ENCODE data around the gene KASH5.
"Not testable (repeated sequence)": the region's sequence is repeated elsewhere in the genome, so short reads cannot be mapped to it uniquely, and the experiment has no call there.

KASH5 gene

DNA sequence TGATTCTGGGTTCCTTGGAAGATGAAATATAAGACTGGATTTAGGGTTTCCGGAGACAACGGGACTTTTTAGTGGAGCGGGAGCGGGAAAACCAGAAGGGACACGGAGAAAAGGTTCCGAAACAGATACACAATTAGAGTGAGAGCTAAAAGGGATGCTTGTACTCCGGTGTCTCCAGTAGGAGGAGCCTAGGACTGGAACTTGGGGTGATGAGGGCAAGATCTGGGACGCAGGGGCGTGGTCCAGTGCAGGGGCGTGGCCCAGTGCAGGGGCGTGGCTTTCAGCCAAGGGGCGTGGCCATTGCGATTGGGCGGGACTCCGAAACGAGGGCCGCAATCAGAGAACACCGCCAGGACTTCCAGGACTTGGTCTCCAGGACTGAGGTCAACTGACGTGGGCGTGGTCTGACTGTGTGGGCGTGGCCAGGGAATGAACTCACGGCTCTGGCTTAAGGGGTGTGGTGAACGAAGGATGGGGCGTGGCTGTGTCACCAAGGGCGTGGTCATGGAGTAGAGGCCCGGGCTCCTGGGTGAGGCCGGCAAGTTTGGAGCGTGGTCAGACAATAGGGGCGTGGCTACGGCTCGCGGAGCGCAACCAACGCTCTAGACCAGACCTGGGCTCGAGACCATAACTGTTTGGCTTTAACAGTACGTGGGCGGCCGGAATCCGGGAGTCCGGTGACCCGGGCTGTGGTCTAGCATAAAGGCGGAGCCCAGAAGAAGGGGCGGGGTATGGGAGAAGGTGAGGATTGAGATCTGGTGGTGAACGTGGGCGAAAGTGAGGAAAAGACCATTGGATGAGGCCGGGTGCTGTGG is 24.6 kb upstream of the KASH5 start, which contains the start of gene DKKL1:
Gene DKKL1, plus strand, starts transcription at position 610 of the 815 bp plus-strand sequence. Its CDS starts 122 bp downstream, at position 732.
- H3K4me1 ChIP-seq (ENCODE audit: control insufficient read depth, insufficient read depth, low read length) = peaks cover 3% of the 10 kb centered on the region; the same call in 1 of the 2 replicates
- H3K27me3 ChIP-seq (ENCODE audit: control insufficient read depth, insufficient read depth, low read length) = no peaks in the 10 kb centered on the region
- H3K27ac ChIP-seq (ENCODE audit: low read depth, low read length) = peak within 1 kb of the TSS; percentile 70
- H3K4me3 ChIP-seq (ENCODE audit: low read depth, low read length) = peak within 1 kb of the TSS; percentile 95
- H3K9ac ChIP-seq (ENCODE audit: low read depth, low read length) = peak within 1 kb of the TSS; percentile 30; the same call in 1 of the 2 replicates
- H3K9me3 ChIP-seq (ENCODE audit: control insufficient read depth, insufficient read depth, low read length) = no peaks in the 10 kb centered on the region
- H3K36me3 ChIP-seq (ENCODE audit: control insufficient read depth, insufficient read depth, low read length) = peaks cover 12% of the 10 kb centered on the region

DNA sequence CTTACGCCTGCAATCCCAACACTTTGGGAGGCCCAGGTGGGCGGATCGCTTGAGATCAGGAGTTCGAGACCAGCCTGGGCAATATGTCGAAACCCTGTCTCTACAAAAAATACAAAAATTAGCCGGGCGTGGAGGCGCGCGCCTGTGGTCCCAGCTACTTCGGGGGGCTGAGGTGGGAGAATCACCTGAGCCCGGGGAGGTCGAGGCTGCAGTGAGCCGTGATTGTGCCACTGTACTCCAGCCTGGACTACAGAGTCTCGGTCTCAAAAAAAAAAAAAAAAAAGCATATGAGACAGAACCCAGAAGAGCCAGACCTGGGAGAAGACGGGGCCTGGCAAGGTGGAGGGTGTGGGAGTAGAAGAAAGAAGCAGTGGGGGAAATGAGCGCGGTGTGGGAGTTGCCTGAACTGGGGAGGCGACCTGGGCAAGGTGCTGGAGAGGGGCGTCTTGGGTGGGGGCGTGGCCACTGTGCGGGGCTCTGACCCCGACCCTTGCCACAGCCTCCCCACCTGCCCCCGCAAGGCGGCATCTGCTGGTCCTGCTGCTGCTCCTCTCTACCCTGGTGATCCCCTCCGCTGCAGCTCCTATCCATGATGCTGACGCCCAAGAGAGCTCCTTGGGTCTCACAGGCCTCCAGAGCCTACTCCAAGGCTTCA is 23.8 kb upstream of the KASH5 start:
- peak overlapping the region; percentile 45 for H3K4me3 ChIP-seq (ENCODE audit: low read depth, low read length)
- H3K4me1 ChIP-seq (ENCODE audit: control insufficient read depth, insufficient read depth, low read length) = peaks cover 3% of the 10 kb centered on the region; the same call in 1 of the 2 replicates
- H3K9ac ChIP-seq (ENCODE audit: low read depth, low read length) = no peak overlapping the region
- H3K27ac ChIP-seq (ENCODE audit: low read depth, low read length) = peak overlapping the region; percentile 35
- no peaks in the 10 kb centered on the region for H3K27me3 ChIP-seq (ENCODE audit: control insufficient read depth, insufficient read depth, low read length)
- H3K9me3 ChIP-seq (ENCODE audit: control insufficient read depth, insufficient read depth, low read length) = peaks cover 7% of the 10 kb centered on the region
- peaks cover 5% of the 10 kb centered on the region for H3K36me3 ChIP-seq (ENCODE audit: control insufficient read depth, insufficient read depth, low read length)

DNA sequence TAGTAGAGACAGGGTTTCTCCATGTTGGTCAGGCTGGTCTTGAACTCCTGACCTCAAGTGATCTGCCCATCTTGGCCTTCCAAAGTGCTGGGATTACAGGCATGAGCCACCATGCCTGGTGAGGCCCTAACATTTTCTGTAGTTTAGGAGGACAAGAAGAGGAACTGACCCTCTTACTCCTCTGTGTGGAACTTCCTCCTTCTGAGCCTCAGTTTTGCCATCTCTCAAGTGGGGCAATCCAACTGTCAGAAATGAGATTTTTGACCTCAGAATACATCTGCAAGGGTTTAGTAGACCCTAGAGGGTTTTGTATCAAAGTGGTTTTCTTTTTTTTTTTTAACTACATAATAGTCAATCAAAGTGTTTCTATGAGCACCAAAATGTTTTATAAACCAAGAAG is 21.9 kb upstream of the KASH5 start:
- Histone ChIP-seq H3K9me3 (ENCODE audit: control insufficient read depth, insufficient read depth, low read length) (peaks cover 17% of the 10 kb centered on the region), H3K27ac (ENCODE audit: low read depth, low read length) (no peak overlapping the region), H3K9ac (ENCODE audit: low read depth, low read length) (no peak overlapping the region), H3K27me3 (ENCODE audit: control insufficient read depth, insufficient read depth, low read length) (no peaks in the 10 kb centered on the region), H3K4me1 (ENCODE audit: control insufficient read depth, insufficient read depth, low read length) (peaks cover 3% of the 10 kb centered on the region; the same call in 1 of the 2 replicates), H3K36me3 (ENCODE audit: control insufficient read depth, insufficient read depth, low read length) (no peaks in the 10 kb centered on the region), H3K4me3 (ENCODE audit: low read depth, low read length) (no peak overlapping the region)

GRCh38 chr19:49368711-49369358 is 19.2 kb upstream of the KASH5 start:
- Histone ChIP-seq H3K27ac (ENCODE audit: low read depth, low read length) (no peak overlapping the region), H3K4me1 (ENCODE audit: control insufficient read depth, insufficient read depth, low read length) (no peaks in the 10 kb centered on the region), H3K4me3 (ENCODE audit: low read depth, low read length) (no peak overlapping the region), H3K36me3 (ENCODE audit: control insufficient read depth, insufficient read depth, low read length) (no peaks in the 10 kb centered on the region), H3K9ac (ENCODE audit: low read depth, low read length) (no peak overlapping the region), H3K27me3 (ENCODE audit: control insufficient read depth, insufficient read depth, low read length) (no peaks in the 10 kb centered on the region), H3K9me3 (ENCODE audit: control insufficient read depth, insufficient read depth, low read length) (peaks cover 17% of the 10 kb centered on the region)

- Histone ChIP-seq H3K4me3 (ENCODE audit: low read depth, low read length) (no peak overlapping the region), H3K27ac (ENCODE audit: low read depth, low read length) (no peak overlapping the region), H3K4me1 (ENCODE audit: control insufficient read depth, insufficient read depth, low read length) (no peaks in the 10 kb centered on the region), H3K27me3 (ENCODE audit: control insufficient read depth, insufficient read depth, low read length) (no peaks in the 10 kb centered on the region), H3K9ac (ENCODE audit: low read depth, low read length) (no peak overlapping the region), H3K36me3 (ENCODE audit: control insufficient read depth, insufficient read depth, low read length) (no peaks in the 10 kb centered on the region), H3K9me3 (ENCODE audit: control insufficient read depth, insufficient read depth, low read length) (peaks cover 17% of the 10 kb centered on the region)
Observed at GRCh38 chr19:49371184-49371583, 16.9 kb upstream of the KASH5 start.

GRCh38 chr19:49373174-49373573 is 14.9 kb upstream of the KASH5 start:
- H3K9ac ChIP-seq (ENCODE audit: low read depth, low read length); H3K27ac ChIP-seq (ENCODE audit: low read depth, low read length); H3K4me3 ChIP-seq (ENCODE audit: low read depth, low read length); H3K4me1 ChIP-seq (ENCODE audit: control insufficient read depth, insufficient read depth, low read length); H3K27me3 ChIP-seq (ENCODE audit: control insufficient read depth, insufficient read depth, low read length); H3K36me3 ChIP-seq (ENCODE audit: control insufficient read depth, insufficient read depth, low read length): not testable (repeated sequence)
- H3K9me3 ChIP-seq (ENCODE audit: control insufficient read depth, insufficient read depth, low read length) = peaks cover 17% of the 10 kb centered on the region

DNA sequence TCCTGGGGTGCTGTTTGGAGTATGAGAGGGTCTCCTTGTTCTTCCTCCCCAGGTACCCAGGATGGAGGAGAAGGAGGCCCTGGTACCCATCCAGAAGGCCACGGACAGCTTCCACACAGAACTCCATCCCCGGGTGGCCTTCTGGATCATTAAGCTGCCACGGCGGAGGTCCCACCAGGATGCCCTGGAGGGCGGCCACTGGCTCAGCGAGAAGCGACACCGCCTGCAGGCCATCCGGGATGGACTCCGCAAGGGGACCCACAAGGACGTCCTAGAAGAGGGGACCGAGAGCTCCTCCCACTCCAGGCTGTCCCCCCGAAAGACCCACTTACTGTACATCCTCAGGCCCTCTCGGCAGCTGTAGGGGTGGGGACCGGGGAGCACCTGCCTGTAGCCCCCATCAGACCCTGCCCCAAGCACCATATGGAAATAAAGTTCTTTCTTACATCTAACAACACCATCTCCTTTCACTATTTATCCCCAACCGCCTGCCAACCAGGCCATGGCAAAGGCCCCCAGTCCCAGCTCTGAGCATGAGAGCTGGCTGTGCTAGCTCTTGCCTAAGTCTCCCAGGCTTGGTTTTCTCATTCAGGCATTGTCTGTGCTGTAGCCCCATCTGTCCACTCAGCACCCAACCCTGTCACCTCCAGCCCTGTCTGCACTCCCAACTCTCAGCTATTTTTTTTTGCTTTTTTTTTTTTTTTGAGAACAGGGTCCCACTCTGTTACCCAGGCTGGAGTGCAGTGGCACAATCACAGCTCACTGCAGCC is 13.2 kb upstream of the KASH5 start:
- Histone ChIP-seq H3K27ac (ENCODE audit: low read depth, low read length) (no peak overlapping the region), H3K4me3 (ENCODE audit: low read depth, low read length) (no peak overlapping the region), H3K9me3 (ENCODE audit: control insufficient read depth, insufficient read depth, low read length) (peaks cover 4% of the 10 kb centered on the region; the same call in 1 of the 2 replicates), H3K36me3 (ENCODE audit: control insufficient read depth, insufficient read depth, low read length) (no peaks in the 10 kb centered on the region), H3K4me1 (ENCODE audit: control insufficient read depth, insufficient read depth, low read length) (no peaks in the 10 kb centered on the region), H3K27me3 (ENCODE audit: control insufficient read depth, insufficient read depth, low read length) (no peaks in the 10 kb centered on the region), H3K9ac (ENCODE audit: low read depth, low read length) (no peak overlapping the region)

GRCh38 chr19:49378512-49378911 is 9.5 kb upstream of the KASH5 start:
- no peaks in the 10 kb centered on the region; the same call in 1 of the 2 replicates for H3K9me3 ChIP-seq (ENCODE audit: control insufficient read depth, insufficient read depth, low read length)
- no peak overlapping the region for H3K27ac ChIP-seq (ENCODE audit: low read depth, low read length)
- H3K4me1 ChIP-seq (ENCODE audit: control insufficient read depth, insufficient read depth, low read length) = no peaks in the 10 kb centered on the region
- no peaks in the 10 kb centered on the region for H3K27me3 ChIP-seq (ENCODE audit: control insufficient read depth, insufficient read depth, low read length)
- no peak overlapping the region for H3K9ac ChIP-seq (ENCODE audit: low read depth, low read length)
- H3K4me3 ChIP-seq (ENCODE audit: low read depth, low read length) = no peak overlapping the region
- H3K36me3 ChIP-seq (ENCODE audit: control insufficient read depth, insufficient read depth, low read length) = no peaks in the 10 kb centered on the region

GRCh38 chr19:49380391-49380790 is 7.7 kb upstream of the KASH5 start:
- Histone ChIP-seq H3K27ac (ENCODE audit: low read depth, low read length) (no peak overlapping the region), H3K27me3 (ENCODE audit: control insufficient read depth, insufficient read depth, low read length) (no peaks in the 10 kb centered on the region), H3K4me3 (ENCODE audit: low read depth, low read length) (no peak overlapping the region), H3K9ac (ENCODE audit: low read depth, low read length) (no peak overlapping the region), H3K36me3 (ENCODE audit: control insufficient read depth, insufficient read depth, low read length) (no peaks in the 10 kb centered on the region), H3K9me3 (ENCODE audit: control insufficient read depth, insufficient read depth, low read length) (no peaks in the 10 kb centered on the region; the same call in 1 of the 2 replicates), H3K4me1 (ENCODE audit: control insufficient read depth, insufficient read depth, low read length) (no peaks in the 10 kb centered on the region)

GRCh38 chr19:49382639-49383038 is 5.4 kb upstream of the KASH5 start:
- no peaks in the 10 kb centered on the region for H3K4me1 ChIP-seq (ENCODE audit: control insufficient read depth, insufficient read depth, low read length)
- H3K27me3 ChIP-seq (ENCODE audit: control insufficient read depth, insufficient read depth, low read length) = no peaks in the 10 kb centered on the region
- H3K9ac ChIP-seq (ENCODE audit: low read depth, low read length) = no peak overlapping the region
- H3K9me3 ChIP-seq (ENCODE audit: control insufficient read depth, insufficient read depth, low read length) = no peaks in the 10 kb centered on the region; the same call in 1 of the 2 replicates
- H3K4me3 ChIP-seq (ENCODE audit: low read depth, low read length) = no peak overlapping the region
- H3K27ac ChIP-seq (ENCODE audit: low read depth, low read length) = no peak overlapping the region
- no peaks in the 10 kb centered on the region for H3K36me3 ChIP-seq (ENCODE audit: control insufficient read depth, insufficient read depth, low read length)
